Astrocyte of the cerebellum (primary cell): ENCODE data around the gene ITM2C.

ENCODE experiments used
- DNase-seq: peaks from one replicate; pipeline ENCODE4 v3.0.0-alpha.2; 2011; ENCODE audit warnings: low read depth
- H3K4me3 ChIP-seq: 2 replicates; pipeline ENCODE4 v1.5.1; 2011; ENCODE audit warnings: mild to moderate bottlenecking, low read depth, low read length, moderate library complexity
- in situ Hi-C: cut with HindIII; loops from 2 replicates; pipeline ENCODE4 v1.10.0; 2017; ENCODE audit warnings: low sequenced_read_pairs
- TF ChIP-seq, protein P1 (sequence below): IDR thresholded peaks from 2 replicates; pipeline ENCODE4 v1.5.1; 2012; ENCODE audit warnings: low read length, low read depth, moderate library complexity, mild to moderate bottlenecking; ENCODE audit errors: missing control alignments

ITM2C gene

DNA sequence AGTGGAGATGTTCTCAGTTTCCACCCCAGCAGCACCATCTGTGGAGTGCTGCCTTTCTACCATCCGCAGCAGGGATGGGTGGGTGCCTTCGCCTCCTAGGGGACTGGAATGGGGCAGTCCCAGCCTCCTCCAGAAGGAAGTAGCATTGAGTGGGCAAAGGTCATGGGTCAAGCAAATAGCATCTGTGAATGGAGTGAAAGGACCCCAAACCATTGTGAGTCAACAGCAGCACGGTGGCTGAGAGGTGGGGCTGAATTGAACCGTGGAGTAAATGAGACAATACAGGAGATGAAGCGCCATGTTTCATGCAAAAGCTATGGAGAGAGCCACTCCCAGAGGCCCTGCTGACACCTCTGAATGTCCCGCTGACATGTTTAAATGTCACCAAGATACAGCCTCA, 50.6 kb downstream of the ITM2C start:
- TF ChIP-seq, protein P1, sequence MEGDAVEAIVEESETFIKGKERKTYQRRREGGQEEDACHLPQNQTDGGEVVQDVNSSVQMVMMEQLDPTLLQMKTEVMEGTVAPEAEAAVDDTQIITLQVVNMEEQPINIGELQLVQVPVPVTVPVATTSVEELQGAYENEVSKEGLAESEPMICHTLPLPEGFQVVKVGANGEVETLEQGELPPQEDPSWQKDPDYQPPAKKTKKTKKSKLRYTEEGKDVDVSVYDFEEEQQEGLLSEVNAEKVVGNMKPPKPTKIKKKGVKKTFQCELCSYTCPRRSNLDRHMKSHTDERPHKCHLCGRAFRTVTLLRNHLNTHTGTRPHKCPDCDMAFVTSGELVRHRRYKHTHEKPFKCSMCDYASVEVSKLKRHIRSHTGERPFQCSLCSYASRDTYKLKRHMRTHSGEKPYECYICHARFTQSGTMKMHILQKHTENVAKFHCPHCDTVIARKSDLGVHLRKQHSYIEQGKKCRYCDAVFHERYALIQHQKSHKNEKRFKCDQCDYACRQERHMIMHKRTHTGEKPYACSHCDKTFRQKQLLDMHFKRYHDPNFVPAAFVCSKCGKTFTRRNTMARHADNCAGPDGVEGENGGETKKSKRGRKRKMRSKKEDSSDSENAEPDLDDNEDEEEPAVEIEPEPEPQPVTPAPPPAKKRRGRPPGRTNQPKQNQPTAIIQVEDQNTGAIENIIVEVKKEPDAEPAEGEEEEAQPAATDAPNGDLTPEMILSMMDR = no peak
- in situ Hi-C loops = loop anchor here (5.0 kb wide), 1 partner anchor 38 kb away; no protein-coding TSS in a partner anchor
- no peak for DNase-seq
- H3K4me3 ChIP-seq = no peak overlapping the region

DNA sequence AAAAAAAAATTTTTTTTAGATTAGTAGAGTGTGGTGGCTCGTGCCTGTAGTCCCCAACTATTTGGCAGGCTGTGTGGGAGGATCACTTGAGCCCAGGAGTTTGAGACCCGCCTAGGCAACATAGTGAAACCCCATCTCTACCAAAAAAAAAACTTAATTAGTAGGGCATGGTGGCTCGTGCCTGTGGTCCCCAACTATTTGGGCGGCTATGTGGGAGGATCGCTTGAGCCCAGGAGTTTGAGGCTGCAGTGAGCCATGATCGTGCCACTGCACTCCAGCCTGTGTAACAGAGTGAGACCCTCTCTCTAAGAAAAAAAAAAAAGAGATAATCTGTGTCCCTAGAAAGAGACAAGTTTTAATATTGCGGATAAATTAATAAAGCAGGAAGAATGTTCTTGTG, 51.5 kb downstream of the ITM2C start:
- TF ChIP-seq, protein P1 = no peak
- H3K4me3 ChIP-seq = no peak overlapping the region
- in situ Hi-C loops = loop anchor here (5.0 kb wide), 1 partner anchor 39 kb away; no protein-coding TSS in a partner anchor
- DNase-seq = no peak

DNA sequence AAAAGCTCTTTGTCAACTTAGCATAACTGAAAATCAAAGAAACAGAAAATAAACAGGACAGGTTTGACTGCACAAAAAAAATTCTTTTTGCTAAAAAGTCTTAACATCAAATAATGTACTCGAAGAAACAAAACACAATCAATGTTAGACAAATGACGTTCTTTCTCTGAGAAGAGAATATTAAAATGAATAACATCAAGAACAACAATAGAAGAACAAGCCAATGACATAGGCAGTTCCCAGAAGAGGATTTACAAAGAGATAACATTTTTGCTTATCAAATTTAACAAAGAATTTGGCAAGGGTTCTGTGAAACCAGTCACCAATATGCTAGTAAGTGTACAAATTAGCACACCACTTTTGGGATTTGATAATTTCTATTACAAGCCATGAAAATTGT, 54.5 kb downstream of the ITM2C start:
- TF ChIP-seq, protein P1 = no peak
- no peak overlapping the region for H3K4me3 ChIP-seq
- no peak for DNase-seq
- in situ Hi-C loops = loop anchor here (5.0 kb wide), 1 partner anchor 42 kb away; no protein-coding TSS in a partner anchor

DNA sequence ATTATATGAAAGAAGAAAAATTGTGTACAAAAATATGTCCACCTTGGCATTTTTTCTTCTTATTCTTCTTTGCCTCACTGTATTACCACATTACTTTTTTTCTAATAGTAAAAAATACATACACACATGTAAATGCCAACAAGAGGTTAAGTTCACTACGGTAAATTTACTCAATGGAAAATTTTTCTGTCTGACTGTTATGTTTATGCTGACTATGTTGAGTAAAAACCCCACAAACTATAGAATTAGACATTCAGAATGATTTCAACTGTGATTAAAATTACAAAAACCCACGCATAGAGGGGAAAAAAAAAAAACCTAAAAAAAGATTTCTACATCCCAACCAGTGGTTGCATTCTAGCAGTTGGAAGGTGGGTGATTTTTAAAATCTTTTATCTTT, 54.9 kb downstream of the ITM2C start:
- TF ChIP-seq, protein P1 = no peak
- no peak overlapping the region for H3K4me3 ChIP-seq
- in situ Hi-C loops = loop anchor here (5.0 kb wide), 1 partner anchor 42 kb away; no protein-coding TSS in a partner anchor
- no peak for DNase-seq

DNA sequence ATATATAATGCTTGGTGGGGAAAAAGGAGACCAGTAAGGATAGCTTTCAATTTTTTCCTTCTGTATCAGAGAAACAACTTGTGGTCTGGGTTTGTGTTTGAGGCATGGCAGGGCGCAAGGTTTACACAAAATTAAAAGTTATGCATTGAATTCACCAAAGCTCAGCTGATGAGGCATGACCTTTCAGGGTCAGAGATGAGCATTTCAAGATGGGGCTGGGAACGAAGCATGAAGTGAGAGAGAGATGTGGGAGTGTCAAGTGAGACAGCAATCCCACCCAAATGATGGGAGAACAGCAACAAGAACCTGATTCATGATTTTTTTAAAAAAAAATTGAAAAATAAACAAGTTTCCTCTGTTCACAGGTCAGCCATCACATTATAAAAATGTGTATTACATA, 55.4 kb downstream of the ITM2C start:
- no peak overlapping the region for H3K4me3 ChIP-seq
- in situ Hi-C loops = no loop called here
- TF ChIP-seq, protein P1 = no peak
- no peak for DNase-seq

DNA sequence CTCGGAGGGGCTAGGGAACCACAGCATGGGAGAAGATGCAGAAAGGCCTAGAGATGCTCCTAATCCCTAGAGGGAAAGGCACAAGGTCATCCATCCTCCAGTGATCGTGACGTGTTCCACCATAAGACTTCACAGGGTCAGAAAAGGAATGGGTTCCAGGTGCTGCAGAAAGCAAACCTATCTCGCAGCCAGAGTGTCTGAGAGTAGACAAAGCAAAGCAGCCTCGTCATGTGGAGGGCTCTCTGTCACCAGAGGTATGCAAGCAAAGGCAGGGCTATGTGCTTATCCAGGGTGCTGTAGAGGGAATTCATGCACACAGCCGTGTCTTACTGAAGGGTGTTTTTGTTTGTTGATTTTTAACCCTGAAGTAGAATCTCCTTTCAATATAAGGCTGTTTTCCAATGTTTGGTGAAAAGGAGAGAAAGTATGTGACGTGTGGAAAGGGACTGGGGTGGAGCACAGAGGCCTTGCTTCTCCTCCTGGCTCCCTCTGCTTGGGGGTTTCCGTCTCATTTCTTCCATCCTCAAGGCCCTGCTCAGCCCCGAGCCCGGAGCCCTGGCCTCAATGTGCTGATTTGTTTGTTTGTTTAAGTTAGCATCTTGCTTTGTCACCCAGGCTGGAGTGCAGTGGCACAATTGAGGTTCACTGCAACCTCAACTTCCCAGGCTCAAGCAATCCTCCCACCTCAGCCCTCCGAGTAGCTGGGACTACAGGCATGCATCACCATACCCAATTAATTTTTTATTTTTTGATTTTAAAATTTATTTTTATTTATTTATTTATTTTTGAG, 57.3 kb downstream of the ITM2C start:
- DNase-seq = no peak
- in situ Hi-C loops = no loop called here
- TF ChIP-seq, protein P1 = no peak
- no peak overlapping the region for H3K4me3 ChIP-seq
